K562 (cell line): Measurements from ENCODE around the gene PRR36. TPM values are rescaled to one million over a fixed set of nuclear protein-coding genes. Genes with fewer than 3 reads are reported as not detected.
A peak's percentile ranks its signal among the peaks of the same experiment; 100 is the strongest.

ENCODE experiments used
- CREM ChIP-seq: IDR thresholded peaks from 2 replicates; pipeline ENCODE4 v1.6.1; 2014; ENCODE audit warnings: antibody characterized with exemption, low read depth
- CTCF ChIP-seq, 3 experiments: IDR thresholded peaks in 2 of 3; conservative IDR thresholded peaks in 1 of 3; 2 replicates each; pipeline ENCODE4 v1.5.1; 2011 to 2012; ENCODE audit warnings: low read length in 3 of 3, mild to moderate bottlenecking in 3 of 3, control low read depth in 2 of 3, improper control_type of control experiment in 1 of 3, inconsistent platforms in 1 of 3, low read depth in 1 of 3, mixed read lengths in 1 of 3, moderate library complexity in 1 of 3; ENCODE audit not compliant: insufficient read depth in 2 of 3
- KAT8 ChIP-seq: fragments of 450-650 bp; IDR thresholded peaks from 2 replicates; pipeline ENCODE4 v1.6.1; 2016; ENCODE audit warnings: low read depth, mild to moderate bottlenecking
- KDM1A ChIP-seq, 2 experiments: fragments of 450-650 bp; IDR thresholded peaks; 2 replicates each; pipeline ENCODE4 v1.6.1; 2016; ENCODE audit warnings: mild to moderate bottlenecking in 2 of 2
- MAFF ChIP-seq: IDR thresholded peaks from 2 replicates; pipeline ENCODE4 v1.6.1; 2012; ENCODE audit warnings: low read length, improper control_type of control experiment
- MCM7 ChIP-seq, 2 experiments: fragments of 450-650 bp; IDR thresholded peaks; 2 replicates each; pipeline ENCODE4 v1.6.1; 2016 to 2018
- SMC3 ChIP-seq: conservative IDR thresholded peaks from 2 replicates; pipeline ENCODE4 v1.6.1; 2011; ENCODE audit warnings: low read depth, low read length, improper control_type of control experiment; ENCODE audit not compliant: insufficient read depth
- SP1 ChIP-seq: sonication (generic); formaldehyde crosslinking; IDR thresholded peaks from 2 replicates; pipeline ENCODE4 v1.8.1; 2022; ENCODE audit warnings: mild to moderate bottlenecking, missing genetic modification reagents
- TSHZ1 ChIP-seq: fragments of 250-450 bp; sonication (Bioruptor Pico); IDR thresholded peaks from 2 replicates; pipeline ENCODE4 v1.4.0; 2020; ENCODE audit warnings: mild to moderate bottlenecking, moderate library complexity
- ZBTB40 ChIP-seq, 2 experiments: fragments of 450-650 bp in 1 of 2; sonication (generic) in 1 of 2; formaldehyde crosslinking in 1 of 2; IDR thresholded peaks; 2 replicates each; pipeline versions ENCODE4 v1.7.1 to v1.9.0; 2016 to 2022; ENCODE audit warnings: inconsistent platforms in 1 of 2, mild to moderate bottlenecking in 1 of 2, missing genetic modification reagents in 1 of 2
- ZNF124 ChIP-seq: sonication (generic); formaldehyde crosslinking; IDR thresholded peaks from 2 replicates; pipeline ENCODE4 v1.8.1; 2022; ENCODE audit warnings: missing genetic modification reagents
- ZNF165 ChIP-seq: fragments of 250-450 bp; sonication (Bioruptor Pico); IDR thresholded peaks from 2 replicates; pipeline ENCODE4 v1.4.0; 2020; ENCODE audit warnings: borderline replicate concordance
- ZNF507 ChIP-seq: conservative IDR thresholded peaks from 2 replicates; pipeline ENCODE4 v1.6.1; 2017; ENCODE audit warnings: missing genetic modification characterization, missing compliant biosample characterization
- polyA plus RNA-seq, 8 experiments: library from polyadenylated mRNA; depleted of rRNA in 4 of 8; stranded (reverse) in 5 of 8; unstranded in 3 of 8; fragments of >200 nt; fragmentation: Nextera tagmentation in 2 of 8; fragmentation: Illumina TruSeq in 1 of 8; extraction: Ambion mirVana in 2 of 8; extraction: Trizol in 1 of 8; gene quantifications; 2 replicates each; pipeline versions ENCODE4 v1.2.1 to v1.2.3, GENCODE V29; 2011 to 2014; ENCODE audit warnings: inconsistent platforms in 1 of 8, missing spikeins in 1 of 8
- total RNA-seq, 7 experiments: library from RNA; depleted of rRNA in 6 of 7; stranded (reverse); fragments of >200 nt in 6 of 7; fragmentation: Illumina TruSeq in 2 of 7; extraction: Trizol in 2 of 7; gene quantifications; 2 replicates each; pipeline versions ENCODE4 v1.2.1 to v1.2.3, GENCODE V29; 2011 to 2021; ENCODE audit warnings: low replicate concordance in 1 of 7

Gene PRR36
- total and polyA plus RNA-seq, 9 of the 15 experiments (the other 6 are each of a cell fraction or from before 2014, with no cell fraction given) = 0.05 to 0.42 (median 0.06) TPM; not detected in 6

- peak; percentile 87 to 97 (median 96) for TF ChIP-seq CTCF (IDR thresholded peaks at IDR 0.05 in 2 of 3, conservative IDR thresholded peaks at IDR 0.05 in 1 of 3; ENCODE audit: insufficient read depth in 2 of 3, low read depth in 1 of 3, low read length in 3 of 3)
- TF ChIP-seq ZNF124 (CRISPR knock-in tag) = no peak
- peak; percentile 92 for TF ChIP-seq CREM
- no peak for TF ChIP-seq MCM7 (IDR thresholded peaks at IDR 0.05)
- TF ChIP-seq SMC3 = 0 out of 2 replicates have a peak, but pooled peaks have one; percentile 10
- no peak for TF ChIP-seq ZNF507
- peak in 1 of 2 experiments; percentile 62; a peak in 1 of 4 replicates for TF ChIP-seq KDM1A (IDR thresholded peaks at IDR 0.05)
- peak; percentile 88 for TF ChIP-seq SP1
- no peak for TF ChIP-seq ZNF165 (CRISPR knock-in tag)
- TF ChIP-seq TSHZ1 (CRISPR knock-in tag) = no peak
- no peak for TF ChIP-seq KAT8
- no peak for TF ChIP-seq MAFF
- TF ChIP-seq ZBTB40 (IDR thresholded peaks at IDR 0.05) = 0 out of 2 replicates have a peak, but pooled peaks have one; percentile 33
- TF ChIP-seq ZBTB40 (CRISPR knock-in tag; IDR thresholded peaks at IDR 0.05) = no peak
These were observed 29.3 kb upstream of the PRR36 start, which contains the start of gene MAP2K7 (continued) for GRCh38 chr19:7903244-7904073.
